Measurements from ENCODE around the gene ERMAP.

DNA sequence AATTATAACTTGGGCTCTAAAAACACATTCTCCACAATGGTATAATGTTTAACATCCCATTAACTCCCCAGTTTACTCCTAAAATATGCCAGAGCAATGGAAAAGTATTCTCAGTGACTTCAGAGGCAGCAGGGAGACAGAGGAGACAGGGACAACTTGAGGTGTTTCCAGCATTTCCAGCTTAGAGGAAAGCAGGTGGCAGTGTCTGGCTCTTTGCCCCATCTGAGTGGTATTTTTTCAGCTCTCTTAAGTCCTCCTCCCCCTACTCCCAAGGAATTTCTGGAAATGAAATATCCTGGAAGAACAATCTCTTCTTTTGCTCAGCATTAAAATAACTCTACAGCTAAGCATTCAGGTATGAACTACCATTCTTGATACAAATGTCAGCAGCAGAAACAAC, 10.8 kb upstream of the ERMAP start:
- TF ChIP-seq, protein P1, sequence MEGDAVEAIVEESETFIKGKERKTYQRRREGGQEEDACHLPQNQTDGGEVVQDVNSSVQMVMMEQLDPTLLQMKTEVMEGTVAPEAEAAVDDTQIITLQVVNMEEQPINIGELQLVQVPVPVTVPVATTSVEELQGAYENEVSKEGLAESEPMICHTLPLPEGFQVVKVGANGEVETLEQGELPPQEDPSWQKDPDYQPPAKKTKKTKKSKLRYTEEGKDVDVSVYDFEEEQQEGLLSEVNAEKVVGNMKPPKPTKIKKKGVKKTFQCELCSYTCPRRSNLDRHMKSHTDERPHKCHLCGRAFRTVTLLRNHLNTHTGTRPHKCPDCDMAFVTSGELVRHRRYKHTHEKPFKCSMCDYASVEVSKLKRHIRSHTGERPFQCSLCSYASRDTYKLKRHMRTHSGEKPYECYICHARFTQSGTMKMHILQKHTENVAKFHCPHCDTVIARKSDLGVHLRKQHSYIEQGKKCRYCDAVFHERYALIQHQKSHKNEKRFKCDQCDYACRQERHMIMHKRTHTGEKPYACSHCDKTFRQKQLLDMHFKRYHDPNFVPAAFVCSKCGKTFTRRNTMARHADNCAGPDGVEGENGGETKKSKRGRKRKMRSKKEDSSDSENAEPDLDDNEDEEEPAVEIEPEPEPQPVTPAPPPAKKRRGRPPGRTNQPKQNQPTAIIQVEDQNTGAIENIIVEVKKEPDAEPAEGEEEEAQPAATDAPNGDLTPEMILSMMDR (IDR thresholded peaks at IDR 0.05; ENCODE audit: low read depth, low read length, poor library complexity, severe bottlenecking) = no peak
- no peak for TF ChIP-seq EZH2phosphoT487 (IDR thresholded peaks at IDR 0.05; ENCODE audit: borderline replicate concordance, low read length)

Measured in DOHH2 (cell line).